ENCODE data around the gene TBL1XR1.
"Not testable (repeated sequence)": the region's sequence is repeated elsewhere in the genome, so short reads cannot be mapped to it uniquely, and the experiment has no call there.

TBL1XR1 gene

DNA sequence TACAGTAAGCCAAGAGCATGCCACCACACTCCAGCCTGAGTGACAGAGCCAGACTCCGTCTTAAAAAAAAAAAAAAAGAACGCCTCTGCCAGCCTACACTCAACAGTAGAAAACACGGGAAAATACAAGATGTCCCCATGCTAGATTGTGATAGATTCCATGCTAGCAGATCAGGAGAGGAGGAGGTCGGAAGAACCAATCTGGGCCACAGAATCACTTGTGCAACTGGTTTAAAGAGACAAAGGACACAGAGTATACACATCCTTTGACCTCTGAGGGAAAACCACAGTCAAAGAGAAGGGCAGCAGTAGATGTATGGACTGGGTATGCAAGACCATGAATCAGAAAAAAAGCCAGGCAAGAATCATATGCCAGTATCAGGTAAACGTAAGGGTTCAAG, 15.9 kb downstream of the TBL1XR1 start:
- no peak for DNase-seq

DNA sequence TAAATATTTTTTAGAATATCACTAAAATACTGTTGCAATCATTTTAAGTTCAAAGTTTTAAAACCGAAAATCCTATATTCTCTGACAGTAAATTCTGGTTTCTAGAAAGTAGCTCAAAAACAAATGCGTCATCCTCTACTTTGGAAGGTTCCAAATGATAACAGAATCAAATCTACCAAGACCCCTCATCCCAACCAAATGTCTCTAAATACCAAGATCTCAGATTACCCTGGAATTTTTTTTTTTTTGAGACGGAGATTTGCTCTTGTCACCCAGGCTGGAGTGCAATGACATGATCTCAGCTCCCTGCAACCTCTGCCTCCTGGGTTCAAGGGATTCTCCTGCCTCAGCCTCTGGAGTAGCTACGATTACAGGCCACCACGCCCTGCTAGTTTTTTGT, 16.8 kb downstream of the TBL1XR1 start:
- DNase-seq, result no peak

DNA sequence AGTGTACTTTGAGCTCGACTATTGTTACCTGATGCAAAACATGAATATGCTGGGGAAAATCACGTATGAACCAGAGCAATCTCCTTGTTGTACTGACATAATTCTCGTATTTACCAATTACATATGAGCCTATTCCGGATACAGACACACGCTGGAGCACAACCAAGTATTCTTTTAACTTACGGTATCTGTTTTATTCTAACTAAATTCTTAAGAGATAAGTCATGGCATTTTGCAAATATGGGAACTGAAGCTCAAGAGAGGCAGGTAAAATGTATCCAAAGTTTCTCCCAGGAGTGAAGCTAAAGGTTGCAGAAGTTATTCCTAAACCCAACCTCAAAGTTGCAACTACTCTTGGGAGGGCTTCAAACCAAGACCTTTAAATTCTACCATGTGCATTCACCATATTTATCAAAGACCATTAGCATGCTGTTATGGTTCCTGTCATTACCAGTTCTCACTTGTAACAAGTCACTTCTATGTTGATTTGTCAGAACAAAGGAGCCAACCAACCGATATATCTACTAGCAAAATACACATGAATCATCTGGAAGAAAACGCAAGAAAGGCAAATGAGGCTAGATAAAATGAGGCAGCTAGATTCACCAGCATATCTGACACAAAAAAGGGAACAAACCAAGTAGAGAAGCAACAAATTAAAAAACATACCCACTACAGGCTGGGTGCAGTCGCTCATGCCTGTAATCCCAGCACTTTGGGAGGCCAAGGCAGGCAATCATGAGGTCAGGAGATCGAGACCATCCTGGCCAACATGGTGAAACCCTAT, 17.8 kb downstream of the TBL1XR1 start:
- DNase-seq, result no peak

DNA sequence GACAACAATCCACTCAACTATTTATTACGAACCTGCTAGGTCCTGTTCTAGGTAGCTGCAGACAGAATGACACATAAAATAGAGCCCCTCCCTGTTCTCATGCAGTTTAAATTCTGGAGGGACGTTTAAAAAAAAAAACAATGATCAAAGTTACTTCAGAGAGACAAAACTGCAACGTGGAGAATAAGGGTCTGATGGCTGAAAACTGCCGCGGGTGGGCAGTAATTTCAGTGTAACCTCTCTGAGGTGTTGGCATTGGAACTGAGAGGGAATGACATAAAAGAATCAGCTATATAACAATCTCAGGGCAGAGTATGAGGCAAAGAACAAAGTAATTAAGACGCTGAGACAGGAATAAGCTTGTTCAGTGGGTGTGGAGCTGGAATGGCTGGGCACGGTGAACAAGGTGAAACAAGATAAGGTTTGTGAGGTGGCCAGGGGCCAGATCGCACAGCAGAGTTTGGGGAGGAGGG, 19.5 kb downstream of the TBL1XR1 start:
- no peak for DNase-seq

DNA sequence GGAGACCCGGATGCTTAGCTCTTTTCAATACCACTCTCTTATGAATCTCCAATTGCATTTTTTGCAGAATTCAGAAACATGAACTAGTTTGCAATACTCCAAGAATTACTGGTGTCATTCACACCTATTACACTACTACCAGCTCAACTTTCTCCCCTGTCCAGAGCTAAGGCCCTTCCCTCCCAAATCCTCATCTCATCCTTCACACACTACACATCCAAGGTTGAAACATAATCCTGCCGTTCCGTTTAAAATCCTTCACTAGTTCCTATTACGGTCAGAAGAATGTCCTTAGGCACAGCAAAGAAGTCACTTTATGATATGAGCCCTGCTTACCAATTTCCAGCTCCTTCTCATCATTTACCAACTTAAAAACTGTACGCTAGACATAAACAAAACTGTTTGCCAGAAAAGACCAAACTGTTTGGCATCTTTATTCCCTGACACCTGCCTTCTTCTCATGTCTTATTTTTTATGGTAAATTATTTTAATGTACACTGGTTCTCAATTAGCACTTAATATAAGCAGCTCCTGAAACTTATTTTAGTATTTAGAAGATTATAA, 22.6 kb downstream of the TBL1XR1 start:
- DNase-seq, result no peak

DNA sequence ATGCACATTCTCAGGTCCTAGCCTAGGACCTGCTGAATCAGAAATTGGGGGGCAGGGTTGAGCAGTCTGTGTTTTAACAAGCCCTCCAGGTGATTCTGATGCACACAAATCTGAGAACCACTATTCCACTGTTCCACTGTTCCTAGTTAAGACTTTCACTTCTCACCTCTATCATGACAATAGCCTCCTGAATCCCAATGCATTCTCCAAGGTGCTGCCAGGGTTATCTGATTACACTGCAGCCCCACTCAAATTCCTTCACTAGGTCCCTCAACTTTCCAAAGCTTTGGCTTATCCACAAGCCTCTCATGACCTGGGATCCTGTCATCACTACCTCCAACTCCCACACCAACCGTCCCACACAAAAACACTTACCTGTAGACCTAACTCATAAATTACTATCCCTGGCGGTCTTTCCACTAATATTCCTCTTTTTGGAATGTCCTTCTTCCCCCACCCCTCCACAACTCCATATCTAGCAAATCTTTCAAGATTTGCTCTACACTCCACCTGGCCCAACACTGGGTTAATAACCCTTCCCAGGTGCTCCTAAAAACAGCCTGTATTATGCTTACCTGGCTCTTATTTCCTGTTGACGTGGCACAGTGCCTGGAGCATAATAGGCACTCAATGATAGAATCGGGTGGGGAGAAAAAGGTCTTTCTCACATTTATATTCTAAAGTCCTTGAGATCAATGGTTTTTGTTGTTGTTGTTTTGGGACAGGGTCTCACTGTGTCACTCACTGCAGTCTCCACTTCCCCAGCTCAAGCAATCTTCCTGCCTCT, 27.2 kb downstream of the TBL1XR1 start:
- no peak for DNase-seq

DNA sequence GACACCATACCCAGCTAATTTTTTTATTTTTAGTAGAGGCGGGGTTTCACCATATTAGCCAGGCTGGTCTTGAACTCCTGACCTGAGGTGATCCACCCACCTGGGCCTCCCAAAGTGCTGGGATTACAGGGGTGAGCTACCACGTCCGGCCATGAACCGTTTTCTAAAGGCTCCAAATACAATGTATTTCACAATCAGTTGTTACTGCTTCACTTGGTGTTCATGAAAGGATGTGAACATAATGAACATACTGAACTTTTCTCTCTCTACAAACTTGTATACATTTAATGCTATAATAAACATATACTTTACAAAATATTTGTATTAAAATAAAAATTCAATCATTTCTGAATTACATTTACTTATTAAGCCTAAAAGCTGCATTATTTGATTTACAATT, 28.9 kb downstream of the TBL1XR1 start:
- no peak for DNase-seq

DNA sequence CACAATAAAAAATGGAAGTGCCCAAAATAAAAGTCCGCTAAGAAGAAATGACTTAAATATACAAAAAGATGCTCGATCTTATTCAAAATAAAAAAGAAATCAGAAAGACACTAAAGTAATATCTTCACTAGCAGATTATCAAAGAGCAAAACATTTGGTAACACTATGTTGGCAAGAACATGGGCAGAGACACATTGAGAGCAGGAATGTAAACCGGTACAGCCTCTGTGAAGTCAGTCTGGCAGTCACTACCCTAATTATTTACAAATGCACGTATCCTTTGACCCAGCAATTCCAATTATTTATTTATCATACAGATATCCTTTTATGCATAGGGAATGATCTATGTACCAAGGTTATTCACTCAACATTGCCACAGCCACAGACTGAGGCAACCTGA, 34.5 kb downstream of the TBL1XR1 start:
- no peak for DNase-seq

DNA sequence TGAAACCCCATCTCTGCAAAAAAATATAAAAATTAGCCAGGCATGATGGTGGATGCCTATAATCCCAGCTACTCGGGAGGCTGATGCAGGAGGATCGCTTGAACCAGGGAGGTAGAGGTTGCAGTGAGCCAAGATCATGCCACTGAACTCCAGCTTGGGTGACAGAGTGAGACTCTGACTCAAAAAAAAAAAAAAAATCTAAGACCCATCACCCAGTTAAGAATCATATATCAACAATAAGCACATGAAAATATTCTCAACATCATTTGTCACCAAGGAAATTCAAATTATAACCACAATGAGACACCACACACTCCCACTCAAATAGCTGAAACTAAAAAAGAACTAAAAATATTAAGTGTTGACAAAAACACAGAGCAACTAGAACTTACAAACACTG, 35.7 kb downstream of the TBL1XR1 start:
- not testable (repeated sequence) for DNase-seq

DNA sequence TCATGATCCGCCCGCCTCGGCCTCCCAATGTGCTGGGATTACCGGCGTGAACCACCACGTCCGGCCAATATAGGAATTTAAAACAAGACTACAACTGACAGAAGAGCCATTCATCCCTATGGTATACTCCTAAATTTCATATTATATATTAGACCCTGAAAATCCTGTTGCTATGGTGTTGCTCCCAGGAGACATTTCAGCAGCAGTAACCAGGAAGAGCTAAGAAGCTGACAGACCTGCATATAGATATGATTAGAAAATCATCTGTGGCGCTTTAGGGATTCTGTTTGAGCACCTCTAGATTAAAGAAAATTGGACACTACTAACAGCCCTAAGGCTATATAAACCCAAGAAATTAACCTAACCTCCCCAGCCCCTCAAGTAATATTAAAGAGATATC, 38.8 kb downstream of the TBL1XR1 start:
- no peak for DNase-seq

DNA sequence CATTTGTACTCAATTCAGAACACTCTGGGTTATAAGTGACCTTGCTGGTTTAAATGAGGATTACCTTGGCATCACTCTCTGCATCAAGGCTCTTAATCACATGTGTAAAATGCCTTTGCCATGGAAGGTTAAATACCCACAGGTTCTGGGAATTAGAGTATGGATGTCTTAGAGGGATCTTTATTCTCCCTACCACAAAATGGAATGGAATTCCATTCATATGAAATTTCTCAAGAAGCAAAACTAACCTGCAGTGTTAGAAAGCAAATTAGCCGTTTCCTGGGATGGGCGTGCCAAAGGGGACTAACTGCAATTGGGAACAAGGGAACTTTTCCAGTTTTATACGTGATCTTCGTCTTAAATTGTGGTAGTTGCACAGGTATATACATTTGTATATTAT, 39.8 kb downstream of the TBL1XR1 start:
- no peak for DNase-seq

DNA sequence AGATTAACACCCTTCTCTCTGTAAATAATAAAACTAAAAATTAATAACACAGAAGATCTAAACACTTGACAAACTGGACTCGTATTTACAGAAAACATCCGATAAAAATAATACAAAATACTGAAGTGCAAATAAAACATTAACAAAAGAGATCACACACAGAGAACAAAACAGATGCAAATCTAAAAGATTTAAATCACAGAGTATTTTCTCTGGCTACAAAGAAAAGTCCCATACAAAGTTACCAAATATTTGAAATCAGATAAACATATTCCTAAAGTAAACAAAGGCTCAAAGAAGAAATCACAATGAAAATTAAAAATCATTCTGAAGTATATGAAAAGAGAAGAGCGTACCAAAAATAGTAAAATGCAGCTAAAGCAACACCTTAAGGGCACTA, 42.5 kb downstream of the TBL1XR1 start:
- no peak for DNase-seq

DNA sequence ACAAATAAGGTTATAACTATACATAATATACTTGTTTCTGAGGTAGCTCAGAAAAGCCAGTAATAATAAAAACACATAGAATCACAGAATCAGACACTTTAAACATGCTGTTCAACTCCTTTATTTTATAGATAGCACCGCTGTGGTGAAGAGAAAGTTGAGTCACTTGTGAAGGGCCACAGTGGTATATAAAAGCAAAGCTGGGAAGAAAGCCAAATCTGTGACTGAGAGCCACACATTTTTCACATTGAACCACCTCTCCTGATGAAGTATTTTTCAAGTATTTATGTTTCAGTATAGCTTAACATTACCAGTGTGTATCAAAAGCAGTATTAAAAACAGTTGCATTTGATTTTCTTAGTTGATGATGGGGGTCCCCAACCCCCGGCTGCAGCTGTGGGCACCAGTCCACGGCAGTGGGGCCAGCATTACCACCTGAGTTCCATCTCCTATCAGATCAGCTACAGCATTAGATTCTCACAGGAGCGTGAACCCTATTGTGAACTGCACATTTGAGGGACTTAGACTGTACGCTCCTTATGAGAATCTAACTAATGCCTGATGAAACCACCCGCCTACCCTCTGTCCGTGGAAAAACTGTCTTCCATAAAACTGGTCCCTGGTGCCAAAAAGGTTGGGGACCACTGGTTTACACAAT, 46.2 kb downstream of the TBL1XR1 start:
- no peak for DNase-seq

DNA sequence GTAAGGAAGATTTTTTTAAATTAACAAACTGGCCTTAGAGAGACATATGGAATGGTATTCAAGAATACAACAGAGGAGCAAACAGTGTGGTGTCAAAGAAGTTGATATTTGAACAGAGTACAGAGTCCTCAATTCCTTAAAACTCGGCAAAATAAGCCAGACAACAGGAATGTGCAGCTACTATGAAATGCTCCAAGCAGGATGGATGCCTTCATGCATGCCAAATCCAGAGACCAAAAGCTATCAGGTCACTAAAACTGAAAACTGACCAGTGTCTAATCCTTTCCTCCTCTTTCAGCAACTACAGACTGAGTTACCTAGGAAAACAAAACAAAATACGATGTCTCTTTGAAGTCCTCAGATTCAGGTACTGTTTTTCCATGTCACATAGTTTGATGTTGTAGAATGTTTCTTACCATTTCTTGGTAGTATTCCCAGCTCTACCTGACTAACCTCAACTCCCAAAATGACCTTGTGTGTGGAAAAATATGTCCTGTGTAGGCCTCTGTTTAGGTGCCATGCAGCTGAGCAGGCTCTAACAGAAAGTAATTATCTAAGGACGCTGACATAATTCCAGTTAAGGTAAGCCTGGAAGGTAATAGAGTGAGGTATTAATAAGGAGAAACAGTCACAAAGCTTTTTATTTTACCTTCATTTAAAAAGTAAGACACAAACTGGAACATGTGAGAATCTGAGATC, 46.9 kb downstream of the TBL1XR1 start:
- DNase-seq, result no peak

DNA sequence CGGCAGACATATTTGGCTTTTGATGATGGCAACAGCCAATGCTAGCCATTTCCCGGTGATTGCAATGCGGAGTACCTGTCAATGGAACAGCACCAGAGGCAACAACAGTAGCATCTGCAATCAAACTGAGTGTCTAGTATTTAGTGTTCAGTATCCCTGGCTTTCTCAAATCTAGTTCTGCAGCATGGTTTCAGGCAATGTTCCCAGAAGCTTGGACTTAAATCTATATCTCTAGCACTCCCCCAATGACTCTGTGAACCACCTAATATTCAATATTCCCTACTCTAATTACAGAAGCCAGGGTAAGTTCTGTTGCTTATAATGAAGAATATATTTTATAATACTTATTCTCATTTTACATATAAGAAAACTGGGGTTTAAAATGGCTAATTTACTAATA, 48.2 kb downstream of the TBL1XR1 start:
- DNase-seq, result no peak

DNA sequence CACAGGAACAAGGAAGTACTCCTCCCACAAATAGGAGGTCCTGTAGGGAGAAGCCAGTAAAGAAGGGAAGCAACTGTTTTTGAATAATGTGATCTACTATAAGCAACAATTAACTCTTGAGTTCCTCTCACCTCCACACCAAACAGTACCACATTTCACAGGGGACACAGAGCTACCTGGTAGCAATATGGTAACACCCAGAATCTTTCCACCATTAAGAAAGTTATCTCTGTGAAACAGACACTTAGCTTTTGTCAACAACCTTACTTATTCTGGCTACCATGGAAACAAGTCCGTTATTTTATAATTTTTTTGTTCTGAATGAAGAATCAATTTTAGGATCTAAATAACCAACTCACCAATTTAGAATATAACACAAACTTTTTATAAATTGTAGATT, 49.5 kb downstream of the TBL1XR1 start:
- no peak for DNase-seq

DNA sequence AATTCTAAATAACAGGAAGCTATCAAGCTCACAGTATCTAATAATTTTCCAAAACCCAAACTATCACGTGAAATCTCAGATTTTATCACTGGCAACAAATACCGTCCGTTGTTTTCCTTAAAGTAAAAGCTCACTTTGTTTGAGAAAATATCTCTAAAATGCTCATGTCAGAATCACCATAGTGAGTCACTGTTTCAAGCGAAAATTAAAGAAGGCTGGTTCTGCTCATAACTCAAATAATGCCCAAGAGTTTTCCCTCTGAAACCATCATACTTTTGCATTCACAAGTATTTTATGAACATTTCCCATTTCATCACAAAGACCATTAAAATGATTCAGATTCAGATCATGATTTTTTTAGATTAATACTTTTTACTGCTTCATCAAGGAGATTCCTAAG, 50.6 kb downstream of the TBL1XR1 start:
- DNase-seq, result no peak

DNA sequence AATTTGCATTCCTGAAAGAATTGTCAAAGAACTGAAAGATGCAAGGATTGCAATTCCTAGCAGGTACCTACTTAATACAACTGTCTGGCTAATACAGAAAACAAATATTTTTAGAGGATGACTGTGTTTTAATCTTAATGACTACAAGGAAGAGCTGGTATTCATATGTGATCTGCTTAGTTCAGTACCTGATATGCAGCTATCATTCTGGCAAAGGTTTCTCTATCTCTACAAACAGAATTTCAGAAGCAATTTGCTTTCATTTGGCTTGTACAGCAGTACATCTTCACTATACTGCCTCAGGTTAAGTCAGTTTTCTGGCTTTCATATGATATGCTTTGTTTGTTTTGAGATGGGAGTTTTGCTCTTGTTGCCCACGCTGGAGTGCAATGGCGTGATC, 51.3 kb downstream of the TBL1XR1 start:
- DNase-seq, result no peak

DNA sequence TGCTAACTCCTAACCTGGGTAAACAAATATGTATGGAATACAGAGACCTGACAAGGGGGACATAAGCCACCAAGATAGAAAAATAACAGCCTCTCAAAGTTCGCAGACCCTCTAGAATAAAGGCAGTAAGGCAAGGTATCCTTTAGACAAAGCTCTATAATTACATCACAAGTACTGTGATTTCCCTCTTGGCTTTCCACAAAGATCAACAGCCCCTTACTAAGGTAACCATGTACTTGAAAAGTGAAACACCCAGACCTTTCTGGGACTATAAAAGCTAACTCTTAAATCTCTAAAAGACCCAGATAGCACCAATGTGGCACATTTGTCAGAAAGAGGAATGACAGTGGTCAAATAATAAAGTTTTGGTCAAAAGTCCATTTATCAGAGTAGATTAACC, 51.9 kb downstream of the TBL1XR1 start:
- DNase-seq, result no peak

DNA sequence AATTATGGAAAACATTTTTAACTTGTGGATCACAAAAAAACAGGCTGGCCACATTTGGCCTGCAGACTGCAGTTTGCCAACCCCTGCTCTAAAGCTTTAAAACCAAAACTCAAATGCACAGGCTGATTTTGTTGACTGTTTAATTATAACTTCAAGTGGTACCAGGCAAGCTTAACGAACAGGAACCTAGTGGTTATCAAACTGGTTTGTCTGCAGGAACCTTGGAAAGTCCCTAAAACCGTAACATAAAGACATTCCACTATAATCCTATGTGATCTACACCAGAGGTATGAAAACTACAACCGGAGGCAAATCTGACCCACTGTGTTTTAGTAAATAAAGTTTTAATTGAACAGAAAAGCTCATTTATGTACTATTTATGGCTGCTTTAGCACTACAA, 52.4 kb downstream of the TBL1XR1 start:
- no peak for DNase-seq

DNA sequence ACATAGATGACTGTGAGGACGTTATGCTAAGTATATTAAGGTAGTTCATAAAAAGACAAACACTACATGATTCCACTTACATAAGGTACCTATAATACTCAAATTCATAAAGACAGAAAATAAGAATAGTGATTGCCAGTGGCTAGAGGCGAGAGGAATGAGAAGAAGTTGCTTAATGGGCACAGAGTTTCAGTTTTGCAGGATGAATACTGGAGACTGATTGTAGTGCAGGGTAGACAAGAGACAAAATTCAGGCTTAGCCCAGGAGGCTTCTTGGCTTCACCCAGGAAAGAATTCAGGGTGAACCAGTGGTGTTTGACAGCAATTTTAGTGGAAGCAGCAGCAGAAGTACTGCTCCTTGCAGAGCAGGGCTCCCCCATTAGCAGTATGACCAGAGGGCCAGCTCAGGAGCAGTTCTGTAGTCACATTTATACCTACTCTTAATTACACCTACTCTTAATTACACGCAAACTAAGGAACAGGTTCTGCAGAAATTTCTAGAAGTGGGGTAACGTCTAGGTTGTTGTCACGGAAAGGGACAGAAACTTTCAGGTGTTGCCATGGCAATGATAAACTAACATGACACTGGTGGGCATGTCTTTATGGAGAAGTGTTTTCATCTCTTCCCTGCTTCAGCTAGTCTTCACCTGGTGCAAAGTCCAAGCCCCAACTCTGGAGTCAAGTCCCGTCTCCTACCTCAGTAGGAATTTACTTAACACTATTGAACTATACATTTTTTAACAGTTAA, 55.2 kb downstream of the TBL1XR1 start:
- DNase-seq, result no peak

DNA sequence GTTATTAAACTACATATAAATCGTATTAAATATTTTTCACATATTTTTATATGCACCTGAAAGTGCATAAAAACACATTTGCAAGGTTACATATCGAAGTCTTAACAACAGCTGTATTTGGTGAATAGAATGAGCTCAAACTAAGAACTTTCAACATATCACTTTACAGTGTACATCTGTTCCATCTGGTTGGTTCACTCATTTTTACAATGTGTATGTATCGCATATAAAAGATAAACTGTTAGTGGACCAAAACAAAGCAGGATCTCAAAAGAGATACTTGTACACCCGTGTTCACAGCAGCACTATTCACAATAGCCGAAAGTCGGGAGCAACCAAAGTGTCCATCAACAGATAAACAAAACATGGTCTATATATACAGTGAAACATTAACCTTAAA, 55.8 kb downstream of the TBL1XR1 start:
- no peak for DNase-seq

Data from left hindlimb (tissue), 1 donor.